A549 (cell line): ENCODE measurements around the gene ENPP1. TPM values are rescaled to one million over a fixed set of nuclear protein-coding genes. Genes with fewer than 3 reads are reported as not detected.

Experiments
- ATAC-seq, 2 experiments: fragments of 200-7000 bp in 1 of 2; fragments of >200 bp in 1 of 2; cut with Nextera tagmentation in 1 of 2; cut with Tn5 transposase in 1 of 2; 3 replicates each; pipeline versions ENCODE4 v1.8.0 to v1.9.1; 2018 to 2020; ENCODE audit warnings: mild to moderate bottlenecking in 1 of 2, moderate library complexity in 1 of 2
- CTCF ChIA-PET: fragments of 300-600 bp; sonication (Branson Sonifier 250); formaldehyde crosslinking; extraction: SDS; loops from one replicate; lab custom pipeline; 2021; ENCODE audit warnings: antibody characterized with exemption, inconsistent platforms; lab: Yijun Ruan, JAX
- POLR2A ChIA-PET: fragments of 350-600 bp; formaldehyde crosslinking; extraction: SDS; loops from one replicate; lab custom pipeline; 2021; ENCODE audit warnings: antibody characterized with exemption, inconsistent platforms; lab: Yijun Ruan, JAX
- DNase-seq, 2 experiments: peaks; one replicate each; pipeline versions ENCODE4 v3.0.0 to v3.0.0-alpha.2; 2011 to 2016; ENCODE audit warnings: low read depth in 1 of 2, low spot score in 1 of 2
- FAIRE-seq: peaks from 2 replicates; lab custom pipeline; 2011; peaks lifted over from hg19 to GRCh38; lab: Jason Lieb, UNC
- H3K27ac ChIP-seq, 2 experiments: fragments of >200 bp; sonication (Bioruptor Twin); formaldehyde crosslinking; 3 replicates each; pipeline ENCODE4 v1.5.1; 2016 to 2017
- H3K4me1 ChIP-seq: fragments of >200 bp; sonication (Bioruptor Twin); formaldehyde crosslinking; 3 replicates; pipeline ENCODE4 v1.6.1; 2016
- H3K4me2 ChIP-seq: fragments of >200 bp; sonication (Bioruptor Twin); formaldehyde crosslinking; 3 replicates; pipeline ENCODE4 v1.6.1; 2016
- H3K4me3 ChIP-seq: fragments of >200 bp; sonication (Bioruptor Twin); formaldehyde crosslinking; 3 replicates; pipeline ENCODE4 v1.5.1; 2016
- H3K9me3 ChIP-seq: fragments of >200 bp; sonication (Bioruptor Twin); formaldehyde crosslinking; 3 replicates; pipeline ENCODE4 v1.6.1; 2016
- BHLHE40 ChIP-seq: IDR thresholded peaks from 2 replicates; pipeline ENCODE4 v1.6.1; 2012; ENCODE audit warnings: low read depth, low read length, inconsistent platforms
- CBX8 ChIP-seq: fragments of 200-600 bp; sonication (generic); IDR thresholded peaks from 2 replicates; pipeline ENCODE4 v1.6.1; 2016
- CEBPB ChIP-seq, 2 experiments: fragments of >200 bp in 1 of 2; sonication (Bioruptor Twin) in 1 of 2; formaldehyde crosslinking in 1 of 2; IDR thresholded peaks; 2 replicates each; pipeline ENCODE4 v1.6.1; 2012 to 2016
- EHMT2 ChIP-seq: fragments of 200-600 bp; sonication (generic); IDR thresholded peaks from 2 replicates; pipeline ENCODE4 v1.6.1; 2016; ENCODE audit warnings: antibody characterized with exemption, low read depth, mild to moderate bottlenecking, moderate library complexity
- EP300 ChIP-seq, 2 experiments: fragments of >200 bp; sonication (Bioruptor Twin); formaldehyde crosslinking; IDR thresholded peaks; 2 replicates in 1 of 2; 3 replicates in 1 of 2; pipeline ENCODE4 v1.6.1; 2016 to 2017
- FOSB ChIP-seq: fragments of 250-450 bp; sonication (Bioruptor Pico); IDR thresholded peaks from 2 replicates; pipeline ENCODE4 v1.5.0; 2020; ENCODE audit warnings: mild to moderate bottlenecking, moderate library complexity
- FOXS1 ChIP-seq: fragments of 250-450 bp; sonication (Bioruptor Pico); IDR thresholded peaks from 2 replicates; pipeline ENCODE4 v1.5.0; 2020; ENCODE audit warnings: mild to moderate bottlenecking, moderate library complexity
- HDAC2 ChIP-seq: fragments of 200-600 bp; sonication (generic); IDR thresholded peaks from 2 replicates; pipeline ENCODE4 v1.6.1; 2016
- HOXA7 ChIP-seq: fragments of 250-450 bp; sonication (Bioruptor Pico); IDR thresholded peaks from 2 replicates; pipeline ENCODE4 v1.5.0; 2020; ENCODE audit warnings: mild to moderate bottlenecking, moderate library complexity
- MAFK ChIP-seq: fragments of 450-650 bp; IDR thresholded peaks from 2 replicates; pipeline ENCODE4 v1.6.1; 2014; ENCODE audit not compliant: partially characterized antibody
- MAZ ChIP-seq: fragments of 150-350 bp; IDR thresholded peaks from 2 replicates; pipeline ENCODE4 v1.6.1; 2014; ENCODE audit warnings: antibody characterized with exemption, low read depth, low read length, borderline replicate concordance
- MYC ChIP-seq: IDR thresholded peaks from 2 replicates; pipeline ENCODE4 v1.6.1; 2012; ENCODE audit warnings: mild to moderate bottlenecking, inconsistent platforms, low read length, improper control_type of control experiment, borderline replicate concordance
- NFE2L2 ChIP-seq: fragments of 150-350 bp; conservative IDR thresholded peaks from 2 replicates; pipeline ENCODE4 v1.6.1; 2014; ENCODE audit warnings: low read length
- NPAS2 ChIP-seq: fragments of 250-450 bp; sonication (Bioruptor Pico); IDR thresholded peaks from 2 replicates; pipeline ENCODE4 v1.8.0; 2022; ENCODE audit warnings: mild to moderate bottlenecking, moderate library complexity, borderline replicate concordance
- NR3C1 ChIP-seq: fragments of >200 bp; sonication (Bioruptor Twin); formaldehyde crosslinking; IDR thresholded peaks from 3 replicates; pipeline ENCODE4 v1.6.1; 2017
- PHF8 ChIP-seq: fragments of 200-600 bp; sonication (generic); IDR thresholded peaks from 2 replicates; pipeline ENCODE4 v1.6.1; 2016; ENCODE audit warnings: low read depth, mild to moderate bottlenecking, antibody characterized with exemption, moderate library complexity, borderline replicate concordance
- SREBF2 ChIP-seq: fragments of 450-650 bp; IDR thresholded peaks from 2 replicates; pipeline ENCODE4 v1.6.1; 2014; ENCODE audit warnings: mild to moderate bottlenecking, moderate library complexity
- ZNF302 ChIP-seq: fragments of 250-450 bp; sonication (Bioruptor Pico); IDR thresholded peaks from 2 replicates; pipeline ENCODE4 v1.9.0; 2021; ENCODE audit warnings: inconsistent platforms, mild to moderate bottlenecking, moderate library complexity
- WGBS: methylation state at CpG from one replicate; pipeline ENCODE4 v1.1.6; 2017; ENCODE audit errors: missing lambda C conversion rate; 5-methylcytosine and 5-hydroxymethylcytosine counted together
- polyA plus RNA-seq, 4 experiments: library from polyadenylated mRNA; depleted of rRNA in 3 of 4; stranded (reverse); fragments of >200 nt; fragmentation: RNase III in 1 of 4; extraction: RNeasy Plus Mini Kit Qiagen cat#74134 plus additional on column Dnase treatment in 1 of 4; gene quantifications; 2 replicates in 3 of 4; 3 replicates in 1 of 4; pipeline ENCODE4 v1.2.3, GENCODE V29; 2011 to 2017
- TF ChIP-seq, protein P1 (sequence below): fragments of 250-450 bp; sonication (Bioruptor Pico); IDR thresholded peaks from 2 replicates; pipeline ENCODE4 v1.5.0; 2021; ENCODE audit warnings: mild to moderate bottlenecking, moderate library complexity, borderline replicate concordance
- TF ChIP-seq, protein P2 (sequence below): fragments of >200 bp; sonication (Bioruptor Twin); formaldehyde crosslinking; IDR thresholded peaks from 3 replicates; pipeline ENCODE4 v1.5.1; 2016
- TF ChIP-seq, protein P3 (sequence below): IDR thresholded peaks from 2 replicates; pipeline ENCODE4 v1.6.1; 2012
- TF ChIP-seq, protein P4 (sequence below): fragments of 450-650 bp; IDR thresholded peaks from 2 replicates; pipeline ENCODE4 v1.6.1; 2014; ENCODE audit warnings: antibody characterized with exemption
- TF ChIP-seq, protein P5 (sequence below): fragments of >200 bp; sonication (Bioruptor Twin); formaldehyde crosslinking; IDR thresholded peaks from 2 replicates; pipeline ENCODE4 v1.6.1; 2016

ENPP1 gene
- polyA plus RNA-seq, 2 of the 4 experiments (the other 2 are of a cell fraction) = 0.97 to 5.3 TPM

DNA sequence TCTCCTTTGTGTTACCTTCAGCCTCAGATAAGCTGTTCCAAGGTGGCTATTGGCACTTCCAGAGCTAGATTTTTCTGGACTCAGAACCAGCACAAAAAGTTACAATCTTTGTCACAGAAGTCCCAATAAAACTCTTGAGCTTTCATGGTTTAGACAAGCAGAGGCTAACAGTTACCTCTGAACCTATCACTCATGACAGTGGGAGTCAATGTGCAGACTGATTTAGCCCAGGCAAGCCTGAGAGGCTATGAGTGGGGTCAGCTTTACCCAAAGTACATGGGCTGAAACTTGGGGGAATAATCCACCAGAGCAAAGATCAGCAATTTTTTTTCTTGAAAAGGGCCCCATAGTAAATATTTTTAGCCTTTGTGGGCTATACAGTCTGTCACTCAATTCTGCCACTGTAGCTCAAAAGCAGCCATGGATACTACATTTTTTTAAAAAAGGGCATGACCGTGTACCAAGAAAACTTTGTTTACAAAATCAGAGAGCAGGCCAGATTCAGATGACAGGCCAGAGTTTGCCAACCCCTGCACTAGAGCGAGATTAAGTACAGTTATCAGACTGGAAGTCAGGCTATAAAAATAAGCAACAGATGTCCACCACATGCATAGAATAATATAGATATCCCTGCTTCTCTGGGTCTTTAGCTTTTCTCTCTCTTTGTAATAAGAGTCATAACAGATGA, 123.4 kb downstream of the ENPP1 start:
- H3K4me3 ChIP-seq = no peak overlapping the region
- H3K4me2 ChIP-seq = no peak overlapping the region
- DNase-seq (no peak), ATAC-seq (no peak), FAIRE-seq (no peak)
- ChIA-PET POLR2A (no interaction called here), CTCF (interaction anchor here (0.9 to 2.7 kb wide), 8 partner anchors 16 to 462 kb away, joined by 4 to 16 read pairs (median 6); partner anchors contain the start of gene CCN2)
- H3K9me3 ChIP-seq = no peaks in the 10 kb centered on the region
- H3K4me1 ChIP-seq = 0 out of 3 replicates have a peak, but pooled peaks cover 3% of the 10 kb centered on the region
- TF ChIP-seq CEBPB (IDR thresholded peaks at IDR 0.05) = no peak
- no peak for TF ChIP-seq BHLHE40
- no peak for TF ChIP-seq CBX8
- no peak for TF ChIP-seq NFE2L2
- TF ChIP-seq, protein P1, sequence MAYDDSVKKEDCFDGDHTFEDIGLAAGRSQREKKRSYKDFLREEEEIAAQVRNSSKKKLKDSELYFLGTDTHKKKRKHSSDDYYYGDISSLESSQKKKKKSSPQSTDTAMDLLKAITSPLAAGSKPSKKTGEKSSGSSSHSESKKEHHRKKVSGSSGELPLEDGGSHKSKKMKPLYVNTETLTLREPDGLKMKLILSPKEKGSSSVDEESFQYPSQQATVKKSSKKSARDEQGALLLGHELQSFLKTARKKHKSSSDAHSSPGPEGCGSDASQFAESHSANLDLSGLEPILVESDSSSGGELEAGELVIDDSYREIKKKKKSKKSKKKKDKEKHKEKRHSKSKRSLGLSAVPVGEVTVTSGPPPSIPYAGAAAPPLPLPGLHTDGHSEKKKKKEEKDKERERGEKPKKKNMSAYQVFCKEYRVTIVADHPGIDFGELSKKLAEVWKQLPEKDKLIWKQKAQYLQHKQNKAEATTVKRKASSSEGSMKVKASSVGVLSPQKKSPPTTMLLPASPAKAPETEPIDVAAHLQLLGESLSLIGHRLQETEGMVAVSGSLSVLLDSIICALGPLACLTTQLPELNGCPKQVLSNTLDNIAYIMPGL (CRISPR knock-in tag) = no peak
- TF ChIP-seq, protein P2, sequence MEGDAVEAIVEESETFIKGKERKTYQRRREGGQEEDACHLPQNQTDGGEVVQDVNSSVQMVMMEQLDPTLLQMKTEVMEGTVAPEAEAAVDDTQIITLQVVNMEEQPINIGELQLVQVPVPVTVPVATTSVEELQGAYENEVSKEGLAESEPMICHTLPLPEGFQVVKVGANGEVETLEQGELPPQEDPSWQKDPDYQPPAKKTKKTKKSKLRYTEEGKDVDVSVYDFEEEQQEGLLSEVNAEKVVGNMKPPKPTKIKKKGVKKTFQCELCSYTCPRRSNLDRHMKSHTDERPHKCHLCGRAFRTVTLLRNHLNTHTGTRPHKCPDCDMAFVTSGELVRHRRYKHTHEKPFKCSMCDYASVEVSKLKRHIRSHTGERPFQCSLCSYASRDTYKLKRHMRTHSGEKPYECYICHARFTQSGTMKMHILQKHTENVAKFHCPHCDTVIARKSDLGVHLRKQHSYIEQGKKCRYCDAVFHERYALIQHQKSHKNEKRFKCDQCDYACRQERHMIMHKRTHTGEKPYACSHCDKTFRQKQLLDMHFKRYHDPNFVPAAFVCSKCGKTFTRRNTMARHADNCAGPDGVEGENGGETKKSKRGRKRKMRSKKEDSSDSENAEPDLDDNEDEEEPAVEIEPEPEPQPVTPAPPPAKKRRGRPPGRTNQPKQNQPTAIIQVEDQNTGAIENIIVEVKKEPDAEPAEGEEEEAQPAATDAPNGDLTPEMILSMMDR = no peak
- WGBS = 74% methylated on average over 2 of the region's 2 CpGs
- H3K27ac ChIP-seq = no peak overlapping the region

DNA sequence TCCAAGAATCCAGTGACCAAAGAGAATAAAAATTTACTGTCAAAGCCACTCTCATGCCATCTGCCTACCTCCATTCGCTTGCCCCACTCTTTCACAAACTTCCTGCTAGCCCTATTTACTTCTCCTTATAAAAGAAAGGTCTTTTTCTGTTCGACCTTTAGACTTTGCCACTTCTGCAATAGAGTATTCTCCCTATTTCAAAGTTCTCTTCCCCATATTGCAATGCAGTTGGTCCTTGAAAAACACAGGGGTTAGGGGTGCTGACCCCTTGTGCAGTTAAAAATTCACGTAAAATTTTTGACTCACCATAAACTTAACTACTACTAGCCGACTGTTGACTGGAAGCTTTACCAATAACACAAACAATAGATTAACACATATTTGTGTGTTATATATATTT, 128.3 kb downstream of the ENPP1 start:
- no peak for FAIRE-seq
- 72% methylated on average over 4 of the region's 4 CpGs for WGBS
- Histone ChIP-seq H3K4me2 (no peak overlapping the region), H3K9me3 (no peaks in the 10 kb centered on the region), H3K27ac (no peak overlapping the region), H3K4me1 (peaks cover 25% of the 10 kb centered on the region), H3K4me3 (no peak overlapping the region)
- DNase-seq = no peak
- ATAC-seq = no peak
- POLR2A ChIA-PET = no interaction called here
- TF ChIP-seq, protein P3, sequence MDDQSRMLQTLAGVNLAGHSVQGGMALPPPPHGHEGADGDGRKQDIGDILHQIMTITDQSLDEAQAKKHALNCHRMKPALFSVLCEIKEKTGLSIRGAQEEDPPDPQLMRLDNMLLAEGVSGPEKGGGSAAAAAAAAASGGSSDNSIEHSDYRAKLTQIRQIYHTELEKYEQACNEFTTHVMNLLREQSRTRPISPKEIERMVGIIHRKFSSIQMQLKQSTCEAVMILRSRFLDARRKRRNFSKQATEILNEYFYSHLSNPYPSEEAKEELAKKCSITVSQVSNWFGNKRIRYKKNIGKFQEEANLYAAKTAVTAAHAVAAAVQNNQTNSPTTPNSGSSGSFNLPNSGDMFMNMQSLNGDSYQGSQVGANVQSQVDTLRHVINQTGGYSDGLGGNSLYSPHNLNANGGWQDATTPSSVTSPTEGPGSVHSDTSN = no peak
- no peak for TF ChIP-seq HOXA7 (CRISPR knock-in tag)
- TF ChIP-seq ZNF302 (CRISPR knock-in tag) = no peak
- no peak for TF ChIP-seq PHF8
- no peak for TF ChIP-seq CEBPB (IDR thresholded peaks at IDR 0.05)
- no peak for TF ChIP-seq SREBF2
- TF ChIP-seq MAFK = no peak
- TF ChIP-seq, protein P2 = no peak
- TF ChIP-seq NPAS2 (CRISPR knock-in tag) = no peak
- TF ChIP-seq MYC = no peak
- no peak for TF ChIP-seq EP300 (IDR thresholded peaks at IDR 0.05)
- no peak for TF ChIP-seq MAZ
- no peak for TF ChIP-seq FOXS1 (CRISPR knock-in tag)
- no peak for TF ChIP-seq HDAC2
- TF ChIP-seq FOSB = no peak
- TF ChIP-seq NR3C1 = no peak
- TF ChIP-seq, protein P4, sequence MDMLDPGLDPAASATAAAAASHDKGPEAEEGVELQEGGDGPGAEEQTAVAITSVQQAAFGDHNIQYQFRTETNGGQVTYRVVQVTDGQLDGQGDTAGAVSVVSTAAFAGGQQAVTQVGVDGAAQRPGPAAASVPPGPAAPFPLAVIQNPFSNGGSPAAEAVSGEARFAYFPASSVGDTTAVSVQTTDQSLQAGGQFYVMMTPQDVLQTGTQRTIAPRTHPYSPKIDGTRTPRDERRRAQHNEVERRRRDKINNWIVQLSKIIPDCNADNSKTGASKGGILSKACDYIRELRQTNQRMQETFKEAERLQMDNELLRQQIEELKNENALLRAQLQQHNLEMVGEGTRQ = no peak
- no peak for TF ChIP-seq EHMT2
- TF ChIP-seq, protein P5, sequence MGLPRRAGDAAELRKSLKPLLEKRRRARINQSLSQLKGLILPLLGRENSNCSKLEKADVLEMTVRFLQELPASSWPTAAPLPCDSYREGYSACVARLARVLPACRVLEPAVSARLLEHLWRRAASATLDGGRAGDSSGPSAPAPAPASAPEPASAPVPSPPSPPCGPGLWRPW = no peak
- CTCF ChIA-PET = interaction anchor here (0.7 to 1.2 kb wide), 3 partner anchors 9 to 26 kb away, joined by 3 to 7 read pairs (median 3); no protein-coding TSS in a partner anchor
